Right ventricle myocardium superior (tissue), 1 donor: ENCODE results near the gene NDUFV1. TPM values are rescaled to one million over a fixed set of nuclear protein-coding genes. Genes with fewer than 3 reads are reported as not detected.
"Not testable (repeated sequence)": the region's sequence is repeated elsewhere in the genome, so short reads cannot be mapped to it uniquely, and the experiment has no call there.

Source experiments
- ATAC-seq: fragments of 200-7000 bp; cut with Tn5 transposase; one replicate; pipeline ENCODE4 v1.9.1; 2020; ENCODE audit warnings: mild to moderate bottlenecking; ENCODE audit not compliant: poor library complexity
- DNase-seq: peaks from one replicate; pipeline ENCODE4 v3.0.0-alpha.2; 2020
- intact Hi-C: fragments of 100-400 bp; cut with DNase I; formaldehyde crosslinking; loops from one replicate; pipeline ENCODE4 v1.11.2; 2022
- total RNA-seq: library from RNA; stranded (reverse); fragmentation: NEBNext Ultra II Directional; extraction: Animal tissue kit (Norgen Biotek cat#: 25700); gene quantifications from one replicate; pipeline ENCODE4 v1.2.1, GENCODE V29; 2021
- donor health status: DM: no; HTN: yes; CAD: no; lungs with severe emphysema.

NDUFV1 gene
- total RNA-seq, 1 donor from 2014 or later = 754 TPM

GRCh38 chr11:67660752-67661151, 54.0 kb downstream of the NDUFV1 start:
- ATAC-seq, intact Hi-C loops, DNase-seq: not testable (repeated sequence)

Other genes with a start within 250 kb of the NDUFV1 start
- gene CLCF1, start 233.3 kb upstream of the NDUFV1 start, total RNA-seq = 0.27 TPM
- gene RAD9A, start 214.9 kb upstream of the NDUFV1 start, total RNA-seq = 5.7 TPM
- 103 TPM for gene PPP1CA, start 205.1 kb upstream of the NDUFV1 start, total RNA-seq
- 1.00 TPM for gene TBC1D10C, start 202.9 kb upstream of the NDUFV1 start, total RNA-seq
- gene CARNS1, start 191.3 kb upstream of the NDUFV1 start, total RNA-seq = 15.0 TPM
- gene RPS6KB2, start 178.4 kb upstream of the NDUFV1 start, total RNA-seq = 24.6 TPM
- 1.0 TPM for gene PTPRCAP, start 169.3 kb upstream of the NDUFV1 start, total RNA-seq
- 27.1 TPM for gene CORO1B, start 163.5 kb upstream of the NDUFV1 start, total RNA-seq
- not detected for gene GPR152, start 154.2 kb upstream of the NDUFV1 start, total RNA-seq
- gene CABP4, start 151.6 kb upstream of the NDUFV1 start, total RNA-seq = 0.75 TPM
- 82.9 TPM for gene TMEM134, start 137.7 kb upstream of the NDUFV1 start, total RNA-seq
- 50.6 TPM for gene AIP, start 123.9 kb upstream of the NDUFV1 start, total RNA-seq
- 39.0 TPM for gene PITPNM1, start 101.6 kb upstream of the NDUFV1 start, total RNA-seq
- gene CDK2AP2, start 98.8 kb upstream of the NDUFV1 start, total RNA-seq = 57.8 TPM
- not detected for gene CABP2, start 83.5 kb upstream of the NDUFV1 start, total RNA-seq
- 361 TPM for gene GSTP1, start 23.1 kb upstream of the NDUFV1 start, total RNA-seq
- gene NUDT8, start 23.0 kb downstream of the NDUFV1 start, total RNA-seq = 110 TPM
- gene TBX10, start 32.8 kb downstream of the NDUFV1 start, total RNA-seq = 0.51 TPM
- not detected for gene ACY3, start 43.8 kb downstream of the NDUFV1 start, total RNA-seq
- gene ALDH3B2, start 67.7 kb downstream of the NDUFV1 start, total RNA-seq = not detected